GM18511 (cell line): ENCODE data around the gene SLX4IP.

Source experiments
- ATAC-seq: cut with Tn5 transposase; IDR thresholded peaks from one replicate; pipeline ENCODE4 v1.9.1; 2021; ENCODE audit warnings: mild to moderate bottlenecking, moderate library complexity; ENCODE audit not compliant: unreplicated experiment

Gene SLX4IP

GRCh38 chr20:10658876-10659632, 223.9 kb downstream of the SLX4IP start:
- ATAC-seq: no peak

- no peak for ATAC-seq
Observed at GRCh38 chr20:10659651-10660601, 224.8 kb downstream of the SLX4IP start.

- no peak for ATAC-seq
Observed at GRCh38 chr20:10660661-10661060, 225.6 kb downstream of the SLX4IP start.

GRCh38 chr20:10661261-10661660, 226.2 kb downstream of the SLX4IP start:
- no peak for ATAC-seq

- ATAC-seq: no peak
Observed at GRCh38 chr20:10662151-10662550, 227.0 kb downstream of the SLX4IP start.

- ATAC-seq: no peak
Observed at GRCh38 chr20:10662661-10663458, 227.8 kb downstream of the SLX4IP start.

GRCh38 chr20:10663756-10664155, 228.7 kb downstream of the SLX4IP start:
- ATAC-seq: no peak

- no peak for ATAC-seq
Observed at GRCh38 chr20:10665027-10665561, 230.0 kb downstream of the SLX4IP start.

- ATAC-seq: no peak
Observed at GRCh38 chr20:10665791-10666190, 230.7 kb downstream of the SLX4IP start.

- no peak for ATAC-seq
Observed at GRCh38 chr20:10666221-10667076, 231.3 kb downstream of the SLX4IP start.

- no peak for ATAC-seq
Observed at GRCh38 chr20:10667077-10667401, 231.9 kb downstream of the SLX4IP start.

GRCh38 chr20:10667560-10668167, 232.6 kb downstream of the SLX4IP start:
- ATAC-seq: no peak

GRCh38 chr20:10668677-10669368, 233.7 kb downstream of the SLX4IP start:
- no peak for ATAC-seq

GRCh38 chr20:10669843-10670446, 234.8 kb downstream of the SLX4IP start:
- no peak for ATAC-seq

- peak; percentile 30 for ATAC-seq
Observed at GRCh38 chr20:10670501-10671220, 235.6 kb downstream of the SLX4IP start.

- peak; percentile 42 for ATAC-seq
Observed at GRCh38 chr20:10671221-10671918, 236.3 kb downstream of the SLX4IP start.

GRCh38 chr20:10671919-10672623, 237.0 kb downstream of the SLX4IP start:
- no peak for ATAC-seq
